Endothelial cell (in vitro differentiated cells): ENCODE measurements around the gene HOXD8. TPM values are rescaled to one million over a fixed set of nuclear protein-coding genes. Genes with fewer than 3 reads are reported as not detected.
A peak's percentile ranks its signal among the peaks of the same experiment; 100 is the strongest.

Experiments
- DNase-seq: peaks from one replicate; pipeline ENCODE4 v3.0.0; 2021; ENCODE audit warnings: low spot score
- H3K27ac Mint-ChIP-seq: one replicate; pipeline ENCODE4 v1.8.0; 2021; ENCODE audit warnings: mixed read lengths, inconsistent platforms; ENCODE audit not compliant: unreplicated experiment
- H3K27me3 Mint-ChIP-seq: one replicate; pipeline ENCODE4 v1.8.0; 2021; ENCODE audit warnings: mild to moderate bottlenecking, moderate library complexity, mixed read lengths, inconsistent platforms; ENCODE audit not compliant: unreplicated experiment
- H3K36me3 Mint-ChIP-seq: one replicate; pipeline ENCODE4 v1.8.0; 2021; ENCODE audit warnings: mild to moderate bottlenecking, low read depth, mixed read lengths, inconsistent platforms; ENCODE audit not compliant: unreplicated experiment
- H3K4me1 Mint-ChIP-seq: one replicate; pipeline ENCODE4 v1.8.0; 2021; ENCODE audit warnings: mild to moderate bottlenecking, mixed read lengths, inconsistent platforms; ENCODE audit not compliant: unreplicated experiment
- H3K4me3 Mint-ChIP-seq: one replicate; pipeline ENCODE4 v1.8.0; 2021; ENCODE audit warnings: mild to moderate bottlenecking, mixed read lengths, inconsistent platforms; ENCODE audit not compliant: unreplicated experiment
- H3K9me3 Mint-ChIP-seq: one replicate; pipeline ENCODE4 v1.8.0; 2021; ENCODE audit warnings: mixed read lengths, inconsistent platforms; ENCODE audit not compliant: unreplicated experiment
- CTCF ChIP-seq: fragments of 200-600 bp; sonication (generic); IDR thresholded peaks from one replicate; pipeline ENCODE4 v1.5.0; 2021; ENCODE audit warnings: antibody characterized with exemption; ENCODE audit not compliant: unreplicated experiment
- total RNA-seq: library from RNA; stranded (reverse); fragmentation: NEBNext Ultra II Directional; extraction: Animal tissue kit (Norgen Biotek cat#: 25700); gene quantifications from one replicate; pipeline ENCODE4 v1.2.1, GENCODE V29; 2021; ENCODE audit not compliant: unreplicated experiment

HOXD8 gene
- total RNA-seq, 1 donor from 2014 or later: 9.3 TPM

DNA sequence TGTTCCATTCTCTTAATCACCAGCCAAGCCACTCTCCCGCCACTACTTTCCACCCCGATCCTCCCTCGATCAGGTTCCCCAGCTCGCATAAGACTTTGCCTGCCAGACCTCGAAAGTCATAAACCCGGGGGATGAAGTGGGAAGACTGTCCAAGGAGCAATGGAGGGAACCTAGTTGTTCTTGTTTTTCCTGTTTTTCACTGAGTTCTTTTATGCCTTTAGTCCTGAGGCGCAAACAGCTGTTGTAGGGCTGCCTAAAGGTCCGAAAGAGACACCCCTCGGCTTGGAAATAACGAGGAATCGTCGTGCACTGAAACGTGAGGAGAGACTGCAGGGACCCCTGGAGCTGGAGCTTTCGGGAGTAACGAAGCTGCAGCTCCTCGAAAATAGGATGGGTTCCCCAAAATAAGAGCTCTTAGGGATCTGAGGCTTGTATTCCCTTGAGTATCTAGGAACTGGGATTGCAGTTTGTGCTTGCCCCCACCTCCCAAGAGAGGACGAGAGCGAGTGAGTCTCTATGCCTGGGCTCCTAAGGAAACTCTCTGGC lies 31.6 kb upstream of the HOXD8 start:
- Mint-ChIP-seq H3K4me3 (peak overlapping the region; percentile 47), H3K27ac (no peak overlapping the region)

GRCh38 chr2:176098366-176099158 lies 30.9 kb upstream of the HOXD8 start:
- Mint-ChIP-seq H3K27ac (no peak overlapping the region), H3K4me3 (no peak overlapping the region), H3K4me1 (peaks cover 27% of the 10 kb centered on the region), H3K27me3 (peaks cover 54% of the 10 kb centered on the region), H3K36me3 (no peaks in the 10 kb centered on the region), H3K9me3 (no peaks in the 10 kb centered on the region)
- no peak for DNase-seq
- TF ChIP-seq CTCF: no peak

More for the DNA sequence above, 31.6 kb upstream of the HOXD8 start:
- H3K36me3 Mint-ChIP-seq: no peaks in the 10 kb centered on the region
- TF ChIP-seq CTCF: no peak
- no peak for DNase-seq
- peaks cover 29% of the 10 kb centered on the region for H3K4me1 Mint-ChIP-seq
- H3K27me3 Mint-ChIP-seq: peaks cover 54% of the 10 kb centered on the region
- H3K9me3 Mint-ChIP-seq: no peaks in the 10 kb centered on the region

GRCh38 chr2:176099159-176099727 lies 30.3 kb upstream of the HOXD8 start:
- Mint-ChIP-seq H3K27me3 (peaks cover 53% of the 10 kb centered on the region), H3K36me3 (no peaks in the 10 kb centered on the region), H3K4me3 (no peak overlapping the region), H3K27ac (no peak overlapping the region), H3K9me3 (no peaks in the 10 kb centered on the region), H3K4me1 (peaks cover 22% of the 10 kb centered on the region)
- no peak for DNase-seq
- TF ChIP-seq CTCF: no peak

DNA sequence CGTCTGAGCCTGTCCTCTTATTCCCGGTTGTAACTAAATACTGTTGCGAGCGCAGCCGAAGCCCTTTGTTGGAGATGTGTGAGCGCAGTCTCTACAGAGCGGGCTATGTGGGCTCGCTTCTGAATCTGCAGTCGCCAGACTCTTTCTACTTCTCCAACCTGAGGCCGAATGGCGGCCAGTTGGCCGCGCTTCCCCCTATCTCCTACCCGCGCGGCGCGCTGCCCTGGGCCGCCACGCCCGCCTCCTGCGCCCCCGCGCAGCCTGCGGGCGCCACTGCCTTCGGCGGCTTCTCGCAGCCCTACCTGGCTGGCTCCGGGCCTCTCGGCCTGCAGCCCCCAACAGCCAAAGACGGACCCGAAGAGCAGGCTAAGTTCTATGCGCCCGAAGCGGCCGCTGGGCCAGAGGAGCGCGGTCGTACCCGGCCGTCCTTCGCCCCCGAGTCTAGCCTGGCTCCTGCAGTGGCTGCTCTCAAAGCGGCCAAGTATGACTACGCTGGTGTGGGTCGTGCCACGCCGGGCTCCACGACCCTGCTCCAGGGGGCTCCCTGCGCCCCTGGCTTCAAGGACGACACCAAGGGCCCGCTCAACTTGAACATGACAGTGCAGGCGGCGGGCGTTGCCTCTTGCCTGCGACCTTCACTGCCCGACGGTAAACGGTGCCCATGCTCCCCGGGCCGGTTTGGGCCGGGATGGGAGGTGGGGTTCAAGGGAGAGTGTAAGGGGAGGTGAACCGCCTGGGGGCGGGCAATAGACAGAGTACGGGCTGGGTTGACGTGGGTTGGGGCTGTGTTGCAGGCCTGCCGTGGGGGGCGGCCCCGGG lies 29.6 kb upstream of the HOXD8 start, which contains the start of gene HOXD12:
HOXD12 (plus strand) TSS at position 68 of the 819 bp plus-strand sequence; CDS start at position 75, 7 bp downstream.
- Mint-ChIP-seq H3K27ac (no peak within 1 kb of the TSS), H3K4me1 (peaks cover 22% of the 10 kb centered on the region), H3K27me3 (peaks cover 53% of the 10 kb centered on the region), H3K4me3 (no peak within 1 kb of the TSS), H3K9me3 (no peaks in the 10 kb centered on the region), H3K36me3 (no peaks in the 10 kb centered on the region)
- TF ChIP-seq CTCF: no peak
- peak; percentile 14 for DNase-seq
